Uterus (tissue), 2 donors: ENCODE results near the gene BMP2.

Experiments
- CTCF ChIP-seq, 4 experiments: fragments of 200-600 bp in 2 of 4; fragments of 450-650 bp in 2 of 4; sonication (generic) in 2 of 4; IDR thresholded peaks; one replicate each; pipeline ENCODE4 v1.5.1; 2016 to 2019; ENCODE audit warnings: antibody characterized with exemption in 4 of 4, mild to moderate bottlenecking in 2 of 4, moderate library complexity in 1 of 4
- POLR2A ChIP-seq, 2 donors: fragments of 450-650 bp; IDR thresholded peaks; one replicate each; pipeline ENCODE4 v1.6.1; 2016; ENCODE audit warnings: antibody characterized with exemption in 2 of 2, mild to moderate bottlenecking in 1 of 2, moderate library complexity in 1 of 2

- TF ChIP-seq CTCF (IDR thresholded peaks at IDR 0.05), result no peak
- TF ChIP-seq POLR2A (IDR thresholded peaks at IDR 0.05), result no peak
These were observed 28.1 kb upstream of the BMP2 start for GRCh38 chr20:6739406-6739805.
